Testis (tissue), 2 donors: Measurements from ENCODE around the gene FKBP9.
"Not testable (repeated sequence)": the region's sequence is repeated elsewhere in the genome, so short reads cannot be mapped to it uniquely, and the experiment has no call there.

ENCODE experiments used
- CTCF ChIP-seq, 3 experiments: fragments of 450-650 bp in 2 of 3; fragments of 200-600 bp in 1 of 3; sonication (generic) in 1 of 3; IDR thresholded peaks; one replicate each; pipeline ENCODE4 v1.5.1; 2016 to 2019; ENCODE audit warnings: antibody characterized with exemption in 3 of 3, mild to moderate bottlenecking in 2 of 3, moderate library complexity in 1 of 3
- POLR2A ChIP-seq: fragments of 450-650 bp; IDR thresholded peaks from one replicate; pipeline ENCODE4 v1.6.1; 2017; ENCODE audit warnings: antibody characterized with exemption, mild to moderate bottlenecking, moderate library complexity

GRCh38 chr7:33004104-33004616 is 46.9 kb downstream of the FKBP9 start:
- TF ChIP-seq CTCF (IDR thresholded peaks at IDR 0.05); POLR2A: not testable (repeated sequence)
